H1 (cell line): Measurements from ENCODE around the gene GTPBP1. TPM values are rescaled to one million over a fixed set of nuclear protein-coding genes. Genes with fewer than 3 reads are reported as not detected.

Source experiments
- CTCF ChIA-PET: fragments of 300-600 bp; sonication (Branson Sonifier 250); formaldehyde crosslinking; loops from one replicate; lab custom pipeline; 2021; ENCODE audit not compliant: partially characterized antibody; lab: Charles Lee
- POLR2A ChIA-PET: fragments of 300-600 bp; sonication (Branson Sonifier 250); formaldehyde crosslinking; loops from one replicate; lab custom pipeline; 2021; ENCODE audit warnings: inconsistent platforms; ENCODE audit not compliant: partially characterized antibody; lab: Charles Lee
- DNase-seq, 2 experiments: peaks; one replicate each; pipeline versions ENCODE4 v3.0.0 to v3.0.0-alpha.2; 2010 to 2022; ENCODE audit warnings: low spot score in 2 of 2, low read depth in 1 of 2, mixed read lengths in 1 of 2
- FAIRE-seq: peaks from 2 replicates; lab custom pipeline; 2011; peaks lifted over from hg19 to GRCh38; lab: Jason Lieb, UNC
- H2AFZ ChIP-seq: 2 replicates; pipeline ENCODE4 v1.8.1; 2012; ENCODE audit warnings: low read length, inconsistent platforms
- H2AK5ac ChIP-seq: 2 replicates; pipeline ENCODE4 v1.6.1; 2013; ENCODE audit warnings: low read depth, low read length
- H2BK120ac ChIP-seq: replicated peaks from 2 replicates; pipeline ENCODE3; 2013; ENCODE audit warnings: low read depth, low read length, inconsistent platforms
- H2BK12ac ChIP-seq: 2 replicates; pipeline ENCODE4 v1.6.1; 2013; ENCODE audit warnings: low read depth, low read length
- H2BK15ac ChIP-seq: 2 replicates; pipeline ENCODE4 v1.6.1; 2013; ENCODE audit warnings: low read length
- H2BK20ac ChIP-seq: 2 replicates; pipeline ENCODE4 v1.6.1; 2013; ENCODE audit warnings: low read length
- H2BK5ac ChIP-seq: 2 replicates; pipeline ENCODE4 v1.6.1; 2013; ENCODE audit warnings: low read depth, low read length
- H3K14ac ChIP-seq: 2 replicates; pipeline ENCODE4 v1.6.1; 2013; ENCODE audit warnings: inconsistent platforms; ENCODE audit not compliant: insufficient read length
- H3K18ac ChIP-seq: 2 replicates; pipeline ENCODE4 v1.6.1; 2013; ENCODE audit warnings: low read length; ENCODE audit errors: extremely low read depth
- H3K23ac ChIP-seq: 2 replicates; pipeline ENCODE4 v1.6.1; 2013; ENCODE audit warnings: inconsistent platforms; ENCODE audit not compliant: insufficient read length
- H3K23me2 ChIP-seq: 2 replicates; pipeline ENCODE4 v1.6.1; 2013; ENCODE audit warnings: low read depth, low read length
- H3K27ac ChIP-seq: 2 replicates; pipeline ENCODE4 v1.6.1; 2011; ENCODE audit warnings: low read depth, low read length, inconsistent platforms
- H3K27me3 ChIP-seq, 4 experiments: replicated peaks in 1 of 4; 1 replicate in 1 of 4; 2 replicates in 3 of 4; pipeline versions ENCODE4 v1.6.1 to v1.8.1; 2011 to 2013; ENCODE audit warnings: low read length in 3 of 4, mild to moderate bottlenecking in 3 of 4, inconsistent platforms in 2 of 4, mixed read lengths in 2 of 4, moderate library complexity in 1 of 4; ENCODE audit not compliant: control insufficient read depth in 3 of 4, insufficient read depth in 3 of 4; ENCODE audit errors: extremely low read depth in 1 of 4
- H3K36me3 ChIP-seq, 4 experiments: 2 replicates each; pipeline versions ENCODE4 v1.6.1 to v1.8.1; 2011 to 2013; ENCODE audit warnings: mild to moderate bottlenecking in 4 of 4, low read length in 3 of 4, moderate library complexity in 2 of 4, control low read depth in 1 of 4, inconsistent platforms in 1 of 4; ENCODE audit not compliant: insufficient read depth in 4 of 4, control insufficient read depth in 2 of 4
- H3K4ac ChIP-seq: replicated peaks from 2 replicates; pipeline ENCODE3; 2013; ENCODE audit warnings: low read length, low read depth, mixed read lengths, inconsistent platforms; ENCODE audit not compliant: insufficient read length
- H3K4me1 ChIP-seq, 4 experiments: replicated peaks in 1 of 4; 1 replicate in 1 of 4; 2 replicates in 3 of 4; pipeline versions ENCODE4 v1.6.1 to v1.8.1; 2011 to 2013; ENCODE audit warnings: low read length in 3 of 4, inconsistent platforms in 2 of 4, mixed read lengths in 1 of 4; ENCODE audit not compliant: insufficient read depth in 4 of 4, control insufficient read depth in 3 of 4
- H3K4me2 ChIP-seq, 2 experiments: 2 replicates each; pipeline versions ENCODE4 v1.6.1 to v1.8.1; 2011 to 2013; ENCODE audit warnings: low read depth in 2 of 2, low read length in 2 of 2, control low read depth in 1 of 2, inconsistent platforms in 1 of 2, mild to moderate bottlenecking in 1 of 2; ENCODE audit not compliant: insufficient read depth in 1 of 2
- H3K4me3 ChIP-seq, 4 experiments: fragments of 200-600, 300-600 bp in 1 of 4; sonication (generic), shearing (Covaris generic), sonication (Bioruptor Twin) in 1 of 4; 2 replicates each; pipeline versions ENCODE4 v1.5.1 to v1.8.1; 2011 to 2016; ENCODE audit warnings: low read length in 4 of 4, low read depth in 3 of 4, control low read depth in 2 of 4, inconsistent platforms in 2 of 4, mild to moderate bottlenecking in 2 of 4, mixed read lengths in 1 of 4, moderate library complexity in 1 of 4; ENCODE audit not compliant: insufficient read depth in 2 of 4; ENCODE audit errors: extremely low read depth in 1 of 4
- H3K56ac ChIP-seq: replicated peaks from 2 replicates; pipeline ENCODE3; 2013; ENCODE audit warnings: low read depth, mild to moderate bottlenecking, mixed read lengths, low read length, inconsistent platforms; ENCODE audit not compliant: insufficient read length
- H3K79me1 ChIP-seq: 2 replicates; pipeline ENCODE4 v1.6.1; 2013; ENCODE audit warnings: low read depth, low read length, control low read depth
- H3K79me2 ChIP-seq, 2 experiments: 2 replicates each; pipeline versions ENCODE4 v1.6.1 to v1.8.1; 2012 to 2013; ENCODE audit warnings: low read length in 2 of 2, mild to moderate bottlenecking in 2 of 2, inconsistent platforms in 1 of 2; ENCODE audit not compliant: insufficient read depth in 2 of 2, control insufficient read depth in 1 of 2
- H3K9ac ChIP-seq, 4 experiments: replicated peaks in 1 of 4; 1 replicate in 1 of 4; 2 replicates in 3 of 4; pipeline versions ENCODE4 v1.6.1 to v1.8.1; 2011 to 2013; ENCODE audit warnings: low read depth in 3 of 4, low read length in 3 of 4, control low read depth in 2 of 4, mild to moderate bottlenecking in 2 of 4, moderate library complexity in 2 of 4, inconsistent platforms in 1 of 4; ENCODE audit errors: extremely low read depth in 1 of 4
- H3K9me3 ChIP-seq, 2 experiments: 2 replicates each; pipeline versions ENCODE4 v1.6.1 to v1.8.1; 2012 to 2013; ENCODE audit warnings: mild to moderate bottlenecking in 2 of 2, moderate library complexity in 2 of 2, control low read depth in 1 of 2, inconsistent platforms in 1 of 2, low read depth in 1 of 2, low read length in 1 of 2, mixed read lengths in 1 of 2; ENCODE audit not compliant: insufficient read depth in 2 of 2
- H4K20me1 ChIP-seq, 2 experiments: replicated peaks in 1 of 2; 2 replicates each; pipeline versions ENCODE3 to v1.8.1; 2011 to 2013; ENCODE audit warnings: inconsistent platforms in 2 of 2, low read length in 2 of 2, mild to moderate bottlenecking in 1 of 2; ENCODE audit not compliant: insufficient read depth in 2 of 2, control insufficient read depth in 1 of 2
- H4K5ac ChIP-seq: 2 replicates; pipeline ENCODE4 v1.6.1; 2013; ENCODE audit warnings: low read length, low read depth, mixed read lengths, inconsistent platforms; ENCODE audit not compliant: insufficient read length
- H4K8ac ChIP-seq: 2 replicates; pipeline ENCODE4 v1.8.0; 2013; ENCODE audit warnings: mild to moderate bottlenecking, moderate library complexity, low read length, inconsistent platforms; ENCODE audit not compliant: insufficient read depth; ENCODE audit errors: extremely low read depth
- H4K91ac ChIP-seq: replicated peaks from 2 replicates; pipeline ENCODE3; 2013; ENCODE audit warnings: low read length, mixed read lengths, inconsistent platforms; ENCODE audit not compliant: insufficient read length
- EGR1 ChIP-seq: IDR thresholded peaks from 2 replicates; pipeline ENCODE4 v1.6.1; 2011; ENCODE audit warnings: low read depth, low read length, borderline replicate concordance
- KDM4A ChIP-seq: IDR thresholded peaks from one replicate; pipeline ENCODE4 v1.7.1; 2012; ENCODE audit warnings: low read depth, mild to moderate bottlenecking, moderate library complexity, low read length, inconsistent platforms; ENCODE audit not compliant: severe bottlenecking
- WGBS, 2 experiments: shearing (Covaris generic) in 1 of 2; methylation state at CpG; one replicate each; pipeline versions ENCODE4 v1.1.6 to v1.1.7; 2013 to 2015; ENCODE audit warnings: low lambda C conversion rate in 2 of 2, mixed read lengths in 2 of 2, inconsistent platforms in 1 of 2, low coverage in 1 of 2, missing lambda C conversion rate in 1 of 2; ENCODE audit not compliant: insufficient replicate concordance in 2 of 2, insufficient coverage in 1 of 2, insufficient read length in 1 of 2; ENCODE audit errors: extremely low coverage in 1 of 2, missing lambda C conversion rate in 1 of 2; 5-methylcytosine and 5-hydroxymethylcytosine counted together
- polyA plus RNA-seq, 7 experiments: library from polyadenylated mRNA; depleted of rRNA in 3 of 7; stranded (reverse) in 5 of 7; unstranded in 2 of 7; fragments of >200 nt in 5 of 7; fragments of 200-250 nt in 2 of 7; gene quantifications; 1 replicate in 5 of 7; 2 replicates in 1 of 7; 4 replicates in 1 of 7; pipeline versions ENCODE4 v1.2.1 to v1.2.3, GENCODE V29; 2011 to 2013; ENCODE audit warnings: missing spikeins in 2 of 7, mixed read lengths in 2 of 7
- total RNA-seq: library from RNA; stranded (reverse); fragmentation: NEBNext Ultra II Directional; extraction: Animal tissue kit (Norgen Biotek cat#: 25700); gene quantifications from 2 replicates; pipeline ENCODE4 v1.2.1, GENCODE V29; 2021

GTPBP1 gene
- total and polyA plus RNA-seq, 2 of the 8 experiments (the other 6 are each of a cell fraction or from before 2014, with no cell fraction given), result 53.1 to 91.8 TPM

DNA sequence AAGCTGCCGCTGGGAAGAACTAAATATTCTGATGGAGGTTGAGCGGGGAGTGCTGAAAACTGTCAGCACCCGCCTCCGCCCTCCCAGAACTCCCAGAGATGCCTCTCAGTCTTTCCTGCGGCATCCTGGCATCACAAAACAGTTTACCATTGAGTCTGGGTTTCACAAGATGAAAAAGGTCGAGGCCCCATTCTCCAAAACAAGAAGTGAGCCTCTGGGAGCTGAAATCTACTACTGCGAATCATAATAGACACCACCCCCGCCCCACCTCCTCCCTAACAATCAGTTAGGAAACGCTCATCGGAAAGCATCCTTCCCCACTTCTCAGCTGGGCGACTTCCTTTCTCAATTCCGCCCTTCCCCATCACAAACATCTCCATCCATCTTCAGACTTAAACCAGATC is 49.0 kb downstream of the GTPBP1 start:
- Histone ChIP-seq H3K56ac (no peak overlapping the region), H3K4me2 (peak overlapping the region; percentile 80 to 88), H3K79me1 (no peaks in the 10 kb centered on the region), H2AFZ (no peak overlapping the region), H3K23me2 (peaks cover 17% of the 10 kb centered on the region; the same call in 1 of the 2 replicates), H3K27ac (no peak overlapping the region), H2AK5ac (no peak overlapping the region), H2BK15ac (no peak overlapping the region), H4K20me1 (no peaks in the 10 kb centered on the region), H3K4me1 (peaks cover 2 to 12% (median 8%) of the 10 kb centered on the region in 4 experiments), H3K23ac (no peak overlapping the region), H3K4ac (no peak overlapping the region), H4K91ac (no peak overlapping the region), H3K14ac (no peak overlapping the region), H2BK20ac (no peak overlapping the region), H3K36me3 (no peaks in the 10 kb centered on the region), H3K18ac (no peak overlapping the region), H2BK5ac (no peak overlapping the region), H2BK120ac (no peak overlapping the region), H4K5ac (no peak overlapping the region), H2BK12ac (no peak overlapping the region), H3K9ac (no peak overlapping the region; a peak in 3 of 7 replicates), H3K9me3 (no peaks in the 10 kb centered on the region), H4K8ac (no peak overlapping the region), H3K79me2 (no peaks in the 10 kb centered on the region), H3K4me3 (peak overlapping the region; percentile 57 to 81 (median 60); a peak in 7 of 8 replicates), H3K27me3 (peaks cover 0 to 7% (median 5%) of the 10 kb centered on the region in 4 experiments; a peak in 5 of 7 replicates)
- TF ChIP-seq EGR1, result no peak
- TF ChIP-seq KDM4A, result peak; percentile 13
- 14% methylated on average over 11 of the region's 12 CpGs; no CpG with 5 or more reads in 1 of the 2 experiments for WGBS, 2 experiments
- CTCF ChIA-PET, result interaction anchor here (1.0 to 3.0 kb wide), 4 partner anchors 11 to 30 kb away, joined by 3 to 14 read pairs (median 7); no protein-coding TSS in a partner anchor
- POLR2A ChIA-PET, result interaction anchor here (0.7 to 10.3 kb wide), 3 partner anchors 9 to 49 kb away, joined by 3 to 112 read pairs (median 9); partner anchors contain the start of gene GTPBP1
- DNase-seq (peak in 1 of 2 experiments; percentile 60), FAIRE-seq (no peak)
